GM12872 (cell line): ENCODE measurements around the gene OPTC.

Source experiments
- CTCF ChIP-seq: IDR thresholded peaks from 3 replicates; pipeline ENCODE4 v1.5.1; 2011; ENCODE audit warnings: low read depth, mild to moderate bottlenecking, low read length, moderate library complexity; ENCODE audit not compliant: insufficient read depth

The OPTC gene

GRCh38 chr1:203451836-203452784 is 41.8 kb upstream of the OPTC start:
- TF ChIP-seq CTCF = no peak

GRCh38 chr1:203453016-203453415 is 40.9 kb upstream of the OPTC start:
- no peak for TF ChIP-seq CTCF

DNA sequence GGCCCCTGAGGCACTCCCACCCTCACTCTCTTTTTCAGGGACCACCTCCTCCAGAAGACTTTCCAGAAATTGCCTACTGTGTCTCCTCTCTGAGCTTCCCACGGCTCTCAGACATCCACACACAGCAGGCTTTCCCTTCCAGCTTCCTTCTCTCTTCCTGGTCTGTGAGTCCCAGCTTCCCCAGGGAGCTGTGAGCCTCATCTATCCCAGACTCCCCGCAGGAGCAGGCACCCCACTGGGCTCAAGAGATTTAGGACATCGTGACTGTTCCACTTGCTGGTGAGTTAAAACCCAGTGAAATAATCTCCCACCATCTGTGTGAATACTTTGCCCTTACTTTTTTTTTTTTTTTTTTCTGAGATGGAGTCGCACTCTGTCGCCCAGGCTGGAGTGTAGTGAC is 40.3 kb upstream of the OPTC start:
- TF ChIP-seq CTCF = no peak

- TF ChIP-seq CTCF = no peak
These were observed 38.9 kb upstream of the OPTC start for GRCh38 chr1:203454986-203455471.

GRCh38 chr1:203455706-203456105 is 38.2 kb upstream of the OPTC start:
- TF ChIP-seq CTCF = no peak

DNA sequence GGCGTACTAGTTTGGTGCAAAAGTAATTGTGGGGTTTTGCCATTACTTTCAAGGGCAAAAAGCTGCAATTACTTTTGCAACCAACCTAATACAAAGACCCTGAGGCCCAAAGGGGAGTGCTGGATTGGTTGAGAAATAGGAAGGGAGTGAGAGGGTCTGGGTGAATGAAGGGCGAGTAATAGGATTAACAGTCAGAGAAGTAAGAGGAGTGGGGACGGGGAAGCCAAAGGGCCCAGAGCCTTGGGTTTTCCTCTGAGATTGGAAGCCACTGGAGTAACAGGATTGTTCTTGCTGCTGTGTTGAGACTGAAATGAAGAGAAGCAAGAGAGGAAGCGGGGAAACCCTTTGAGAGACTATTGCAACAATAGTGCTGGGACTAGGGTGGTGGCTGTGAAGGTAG is 37.4 kb upstream of the OPTC start:
- TF ChIP-seq CTCF = no peak

DNA sequence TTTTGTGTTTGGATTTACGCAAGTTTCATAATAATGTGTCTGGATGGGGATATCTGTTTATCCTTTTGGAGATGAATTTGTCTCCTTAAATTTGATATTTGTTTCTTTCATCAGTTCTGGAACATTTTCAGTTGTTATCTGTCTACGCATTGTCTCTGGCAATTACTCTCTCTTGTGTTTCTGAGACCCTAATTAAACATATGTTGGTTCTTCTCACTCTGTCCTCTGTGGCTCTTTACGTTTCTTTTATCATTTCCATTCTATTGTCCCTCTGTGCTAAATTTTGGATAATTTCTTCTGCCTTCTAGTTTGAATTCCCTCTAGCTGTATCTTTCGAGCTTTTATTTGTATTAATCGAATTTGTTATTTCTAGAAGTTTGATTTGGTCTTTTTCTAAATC is 35.9 kb upstream of the OPTC start:
- TF ChIP-seq CTCF = no peak
